NT2/D1 (cell line): ENCODE measurements around the gene KCNN2.

Experiments used
- SUZ12 ChIP-seq: IDR thresholded peaks from 2 replicates; pipeline ENCODE4 v1.6.1; 2011; ENCODE audit not compliant: insufficient read length, insufficient read depth; ENCODE audit errors: extremely low read depth
- YY1 ChIP-seq: IDR thresholded peaks from 2 replicates; pipeline ENCODE4 v1.6.1; 2011; ENCODE audit not compliant: insufficient read length, insufficient read depth
- ZNF274 ChIP-seq: IDR thresholded peaks from 2 replicates; pipeline ENCODE4 v1.6.1; 2011; ENCODE audit warnings: mild to moderate bottlenecking, low read depth, low read length

- TF ChIP-seq SUZ12 = no peak
- TF ChIP-seq ZNF274 = no peak
- TF ChIP-seq YY1 = no peak
Observed at GRCh38 chr5:114524221-114524620, 162.4 kb downstream of the KCNN2 start.
